HUDEP-2 (cell line): ENCODE measurements around the gene SMIM35.

ENCODE experiments used
- DNase-seq, 76 experiments: peaks; one replicate each; lab custom pipeline; 2025; ENCODE audit not compliant: unreplicated experiment in 76 of 76; lab: John Stamatoyannopoulos, UW

The SMIM35 gene

DNA sequence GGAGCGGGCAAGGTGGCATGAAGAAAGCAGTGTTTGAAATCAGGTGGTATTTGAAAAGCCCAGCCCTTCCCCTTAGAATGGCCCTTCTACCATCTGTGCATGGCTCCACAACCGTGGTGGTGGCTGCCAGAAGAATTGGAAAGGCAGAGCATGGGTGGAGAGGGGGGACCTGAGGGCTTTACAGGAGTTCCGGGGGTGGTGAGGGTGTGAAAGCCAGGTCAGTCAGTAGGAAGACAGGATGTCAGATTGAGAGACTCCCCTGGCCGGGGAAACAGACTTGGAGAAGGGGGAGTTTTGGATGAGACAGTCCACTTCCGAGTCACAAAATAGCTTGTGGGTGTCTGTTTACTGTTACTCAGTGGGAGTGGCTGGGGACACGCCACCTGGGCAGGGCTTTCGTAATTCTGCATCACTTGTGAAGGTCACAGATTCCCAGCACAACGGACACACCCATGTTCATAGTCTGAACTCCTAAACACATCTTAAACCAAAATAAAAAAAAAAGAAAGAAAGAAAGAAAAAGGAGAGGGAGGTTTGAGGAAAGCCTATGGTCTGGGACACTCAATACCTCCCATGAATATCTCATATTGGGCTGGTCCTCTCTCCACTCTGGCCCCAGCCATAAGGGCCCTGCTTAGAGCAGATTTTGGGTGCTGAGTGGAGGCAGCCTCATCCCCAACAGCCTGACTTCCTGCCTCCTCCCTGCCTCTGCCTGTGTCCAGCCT lies 24.4 kb upstream of the SMIM35 start:
- no peak for DNase-seq

GRCh38 chr11:118109231-118109630 lies 22.5 kb upstream of the SMIM35 start:
- no peak for DNase-seq

DNA sequence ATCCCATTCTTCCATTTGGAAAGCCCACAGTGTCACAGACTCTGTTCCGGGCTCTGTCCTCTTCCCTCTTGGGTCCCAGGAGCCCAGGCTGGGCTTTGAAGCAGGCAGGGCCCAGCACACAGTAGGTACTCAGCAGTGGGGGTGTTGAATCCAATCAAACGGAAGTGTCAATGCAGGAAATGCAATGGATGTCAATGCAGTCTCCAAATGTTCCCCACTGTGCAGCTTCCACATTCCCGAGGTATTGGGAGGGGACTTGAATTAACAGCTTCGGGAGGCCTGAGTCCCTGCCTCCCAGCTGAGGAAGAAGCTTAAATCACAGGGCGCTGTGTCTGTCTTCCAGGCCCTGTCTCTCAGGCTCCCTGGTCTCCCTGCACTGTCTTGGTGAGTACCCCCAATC lies 21.8 kb upstream of the SMIM35 start:
- DNase-seq, result no peak

GRCh38 chr11:118106789-118107335 lies 20.1 kb upstream of the SMIM35 start:
- no peak for DNase-seq

- DNase-seq, result no peak
Measured at GRCh38 chr11:118105657-118106305, 19.0 kb upstream of the SMIM35 start.

DNA sequence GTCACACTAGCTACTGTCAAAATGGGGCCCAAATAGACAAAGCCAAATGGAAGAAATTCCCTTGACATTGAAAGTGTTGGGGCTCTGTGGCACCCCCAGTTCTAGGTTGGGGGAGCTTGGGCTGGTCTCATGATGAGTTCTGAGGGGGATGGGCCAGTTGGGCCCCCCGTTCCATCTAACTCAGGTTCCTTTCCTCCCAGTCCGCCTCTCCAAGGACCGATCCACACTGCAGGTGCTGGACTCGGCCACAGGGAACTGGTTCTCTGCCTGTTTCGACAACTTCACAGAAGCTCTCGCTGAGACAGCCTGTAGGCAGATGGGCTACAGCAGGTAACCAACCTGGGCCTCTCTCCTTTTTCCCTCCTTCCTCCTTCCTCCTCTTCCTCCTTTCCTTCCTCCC lies 17.7 kb upstream of the SMIM35 start:
- no peak for DNase-seq

DNA sequence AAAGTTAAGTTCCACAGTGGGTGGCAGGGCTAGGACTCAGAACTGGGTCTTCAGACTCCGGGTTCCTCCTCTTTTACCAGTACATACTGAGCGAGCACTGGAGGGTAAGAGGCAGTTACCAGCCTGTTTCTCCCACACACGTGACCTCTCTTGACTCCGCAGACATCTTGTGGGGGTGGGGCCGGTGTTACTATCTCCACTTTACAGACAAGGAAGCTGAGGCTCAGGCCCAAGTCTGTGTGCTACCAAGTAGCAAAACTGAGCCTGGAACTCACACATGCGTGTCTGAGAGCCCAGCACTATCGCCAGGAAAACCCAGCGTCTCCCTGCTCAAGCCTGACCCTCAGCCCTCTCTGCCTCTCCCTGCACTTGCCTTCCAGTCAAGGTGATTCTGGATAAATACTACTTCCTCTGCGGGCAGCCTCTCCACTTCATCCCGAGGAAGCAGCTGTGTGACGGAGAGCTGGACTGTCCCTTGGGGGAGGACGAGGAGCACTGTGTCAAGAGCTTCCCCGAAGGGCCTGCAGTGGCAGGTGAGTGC lies 16.0 kb upstream of the SMIM35 start:
- peak in 22 of 76 experiments; percentile 2 to 70 (median 28) for DNase-seq

DNA sequence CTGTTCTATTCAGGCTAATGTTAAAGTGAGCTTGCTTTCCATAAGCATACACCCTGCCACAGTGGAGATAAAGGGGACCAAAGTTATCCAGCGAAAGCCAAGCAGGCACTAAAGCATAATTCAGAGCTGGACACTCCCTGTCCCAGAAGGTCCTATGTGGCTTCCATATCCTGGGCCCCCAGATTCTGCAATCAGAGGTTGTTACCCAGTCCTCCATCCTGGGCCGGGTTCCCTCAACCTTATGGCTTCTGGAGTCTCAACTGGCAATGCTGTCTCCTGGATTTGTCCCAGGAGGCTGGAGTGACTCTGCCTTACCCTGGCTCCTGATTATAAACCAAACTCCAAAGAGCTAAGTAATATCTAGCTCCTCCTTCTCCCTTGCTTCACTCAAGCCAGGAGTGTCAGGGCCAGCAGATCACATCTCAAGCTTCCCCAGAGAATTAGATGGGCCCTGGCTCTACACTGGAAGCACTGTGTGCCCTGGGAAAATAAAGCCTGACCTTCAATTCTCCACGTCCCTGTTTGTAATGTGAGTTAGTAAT lies 14.0 kb upstream of the SMIM35 start:
- no peak for DNase-seq

DNA sequence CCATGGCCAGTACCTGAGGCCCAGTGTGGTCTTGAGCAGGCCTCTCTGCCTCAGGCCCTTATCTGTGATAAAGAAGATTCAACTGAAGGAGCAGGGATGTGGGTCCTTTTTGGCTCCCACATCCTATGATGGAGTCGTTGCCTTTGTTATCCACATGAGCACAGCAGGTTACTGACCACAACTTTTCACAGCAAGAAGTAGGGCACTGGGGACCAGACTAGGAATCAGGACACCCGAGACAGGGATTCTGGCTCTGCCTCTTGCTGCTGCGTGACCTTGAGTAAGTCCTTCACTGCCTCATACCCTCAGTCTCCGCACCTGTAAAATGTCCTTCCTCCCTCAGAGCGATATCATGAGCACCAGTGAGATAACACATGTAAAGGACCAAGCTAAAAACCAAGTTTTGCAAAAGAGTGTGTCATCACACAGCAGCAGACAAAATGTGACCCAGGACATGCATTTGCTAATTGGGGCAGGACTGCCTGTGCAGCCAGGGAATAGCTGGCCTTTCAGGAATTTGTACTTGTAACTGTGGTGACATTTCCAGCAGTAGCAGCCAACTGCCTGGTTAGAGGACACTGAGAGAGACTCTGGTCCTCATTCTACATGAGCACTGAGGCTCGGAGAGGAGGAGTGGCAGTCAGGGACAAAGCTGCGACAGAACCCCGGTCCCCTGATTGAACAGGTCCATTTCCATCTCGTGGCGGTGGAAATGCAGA lies 13.2 kb upstream of the SMIM35 start:
- DNase-seq, result no peak

- DNase-seq, result no peak
Measured at GRCh38 chr11:118098996-118099837, 12.5 kb upstream of the SMIM35 start.

GRCh38 chr11:118095967-118096367 lies 9.2 kb upstream of the SMIM35 start:
- DNase-seq, result no peak

DNA sequence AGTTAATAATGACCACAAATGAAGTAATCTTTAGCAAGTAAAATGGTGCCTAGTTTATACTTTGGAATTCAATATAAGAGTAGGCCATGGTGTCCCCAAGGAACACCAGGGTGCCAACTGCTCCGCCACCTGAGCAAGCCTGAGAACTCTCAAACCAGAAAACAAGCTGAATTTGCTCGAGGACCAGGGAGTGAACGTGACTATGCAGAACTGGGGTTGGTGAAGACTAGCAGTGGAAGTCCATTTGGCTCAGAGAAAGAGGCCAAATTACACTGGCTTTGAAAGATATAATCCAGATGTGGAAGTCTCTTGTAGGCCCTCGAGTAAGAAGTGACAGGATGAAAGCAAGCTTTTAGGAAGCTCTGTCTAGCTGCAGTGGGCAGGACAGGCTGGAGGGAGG lies 8.7 kb upstream of the SMIM35 start:
- DNase-seq, result no peak

DNA sequence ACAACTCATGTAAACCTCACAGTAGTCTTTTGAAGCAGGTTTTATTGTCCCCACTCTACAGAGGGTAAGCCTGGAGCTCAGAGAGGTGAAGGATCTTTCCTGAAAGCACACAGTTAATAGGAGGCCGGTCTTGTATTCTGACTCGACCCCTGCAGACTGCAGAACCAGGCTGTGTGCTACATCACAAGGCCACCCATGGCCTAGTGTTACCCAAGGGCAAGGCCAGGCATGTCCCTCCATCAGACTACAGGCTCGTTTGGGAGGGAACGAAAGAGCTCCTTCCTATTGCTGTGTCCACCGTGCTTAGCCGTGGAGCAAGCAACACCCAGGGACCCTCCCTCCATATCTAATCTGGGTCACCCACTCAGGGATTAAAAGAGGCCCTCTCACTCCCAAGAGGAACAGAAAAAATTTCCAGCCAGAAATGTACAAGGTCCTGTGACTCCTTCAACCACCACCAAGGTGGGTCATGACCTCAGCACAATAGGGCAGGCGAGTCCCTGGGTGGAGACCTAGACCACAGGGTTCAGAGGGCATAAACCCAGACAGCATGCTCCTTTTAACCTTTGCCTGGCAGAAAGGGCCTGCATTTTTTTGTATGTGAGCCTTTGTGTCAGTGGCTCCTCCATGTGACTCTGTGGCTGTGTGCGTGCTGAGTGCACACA lies 6.3 kb upstream of the SMIM35 start:
- no peak for DNase-seq

DNA sequence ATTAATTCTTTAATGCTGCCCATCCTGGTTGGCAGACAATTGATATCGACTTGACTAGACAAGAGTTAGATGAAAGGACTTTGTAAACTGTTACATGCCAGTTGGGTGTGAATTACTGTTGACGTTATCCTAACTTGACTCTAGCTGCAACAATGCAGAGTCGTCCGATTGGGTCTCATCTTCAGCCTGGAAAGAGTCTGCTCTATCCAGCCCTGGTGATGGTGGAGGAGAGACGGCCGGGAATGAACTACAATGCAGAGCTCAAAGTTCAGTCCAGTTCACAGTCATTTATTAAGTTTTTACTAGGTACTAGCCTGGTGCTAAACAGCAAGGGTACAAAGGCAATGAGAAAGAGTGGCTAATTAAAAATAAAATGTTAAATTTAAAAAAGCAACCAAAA lies 4.9 kb upstream of the SMIM35 start:
- DNase-seq, result no peak

DNA sequence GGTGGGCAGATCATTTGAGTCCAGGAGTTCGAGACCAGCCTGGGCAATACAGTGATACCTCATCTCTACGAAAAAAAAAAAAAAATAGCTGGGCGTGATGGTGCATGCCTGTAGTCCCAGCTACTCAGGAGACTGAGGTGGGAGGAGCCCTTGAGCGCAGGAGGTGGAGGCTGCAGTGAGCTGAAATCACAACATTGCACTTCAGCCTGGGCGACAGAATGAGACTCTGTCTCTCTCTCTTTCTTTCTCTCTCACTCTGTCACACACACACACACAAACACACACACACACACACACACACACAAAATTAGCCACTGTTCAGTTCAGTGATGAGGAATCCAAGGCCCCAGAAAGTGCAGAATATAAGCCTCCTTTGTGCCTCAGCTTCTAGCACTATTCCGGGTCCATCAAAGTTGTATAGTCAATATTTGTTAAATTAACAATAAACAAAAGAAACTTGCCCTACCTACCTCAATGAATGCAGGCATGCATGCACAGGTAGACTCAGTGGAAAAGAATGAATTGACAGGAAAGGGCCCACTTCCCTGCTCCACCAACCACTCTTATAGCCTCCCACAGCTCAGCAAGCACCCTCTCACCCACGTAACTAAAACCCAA lies 3.9 kb upstream of the SMIM35 start:
- no peak for DNase-seq

- no peak for DNase-seq
Measured at GRCh38 chr11:118088531-118088930, 1.8 kb upstream of the SMIM35 start.

GRCh38 chr11:118087931-118088330 lies 1.2 kb upstream of the SMIM35 start:
- no peak for DNase-seq

DNA sequence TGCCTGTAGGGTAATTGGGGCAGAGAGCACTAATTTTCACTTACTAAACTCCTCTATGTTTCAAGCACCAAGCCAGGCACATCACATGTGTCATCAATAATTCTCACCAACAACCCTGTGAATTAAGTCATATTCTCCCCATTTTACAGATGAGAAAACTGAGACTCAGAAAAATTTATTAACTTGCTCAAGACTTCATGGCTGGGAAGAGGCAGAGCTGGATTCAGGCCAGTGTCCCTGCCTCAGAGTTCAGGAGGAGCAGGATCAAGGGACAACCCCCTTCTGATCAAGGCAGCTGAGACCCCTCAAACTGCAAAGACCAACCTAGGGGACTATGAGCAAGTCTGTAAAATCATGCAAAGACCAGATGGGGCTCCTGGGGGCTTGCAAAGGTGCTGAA lies 2.1 kb downstream of the SMIM35 start:
- DNase-seq, result no peak

DNA sequence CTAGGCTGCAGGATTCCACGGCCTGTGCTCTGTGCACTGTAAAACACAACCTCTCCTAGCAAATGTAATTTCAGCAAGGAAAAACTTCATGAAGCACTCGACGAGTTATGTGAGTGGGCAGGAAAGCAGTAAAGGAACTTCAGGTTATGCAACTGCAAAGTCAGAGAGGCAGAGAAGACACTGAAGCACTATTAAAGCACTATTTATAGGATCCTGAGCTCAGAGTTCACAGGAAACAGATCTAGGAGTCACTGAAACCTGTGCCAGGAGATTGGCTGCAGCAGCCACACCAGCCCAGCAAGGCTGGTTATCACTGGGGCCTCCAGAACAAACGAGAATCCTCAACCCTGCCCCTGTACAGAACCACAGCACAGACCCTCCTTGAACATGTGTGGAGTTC lies 2.5 kb downstream of the SMIM35 start:
- no peak for DNase-seq
